HL-60/S4 treated with retinoic acid at 250 ng/mL for 4 days and 3 days (cell line): ENCODE results near the gene DBNL.
"Not testable (repeated sequence)": the region's sequence is repeated elsewhere in the genome, so short reads cannot be mapped to it uniquely, and the experiment has no call there.

Experiments used
- in situ Hi-C: fragments of 300-500 bp; cut with MboI; formaldehyde crosslinking; loops from 2 replicates; pipeline ENCODE4 v1.7.0; 2022; ENCODE audit warnings: low sequenced_read_pairs

Gene DBNL

GRCh38 chr7:44044315-44045225 lies at the start of gene DBNL:
Gene DBNL (plus strand): TSS chr7:44044702. CDS start chr7:44044738, 36 bp downstream.
- in situ Hi-C loops = no loop called here

GRCh38 chr7:43997532-43997931 lies 47.0 kb upstream of the DBNL start, which contains the start of gene SPDYE1:
Gene SPDYE1 (plus strand): TSS chr7:43997897. CDS start chr7:43999950, 2,053 bp downstream.
- in situ Hi-C loops = not testable (repeated sequence)

GRCh38 chr7:44012081-44012480 lies 32.4 kb upstream of the DBNL start:
- in situ Hi-C loops = not testable (repeated sequence)

GRCh38 chr7:44015090-44015489 lies 29.4 kb upstream of the DBNL start:
- in situ Hi-C loops = not testable (repeated sequence)

- in situ Hi-C loops = not testable (repeated sequence)
These were observed 25.4 kb upstream of the DBNL start for GRCh38 chr7:44018857-44019807.

GRCh38 chr7:44019825-44020224 lies 24.7 kb upstream of the DBNL start:
- in situ Hi-C loops = not testable (repeated sequence)

- in situ Hi-C loops = not testable (repeated sequence)
These were observed 22.4 kb upstream of the DBNL start for GRCh38 chr7:44022069-44022468.

- in situ Hi-C loops = not testable (repeated sequence)
These were observed 21.6 kb upstream of the DBNL start for GRCh38 chr7:44022796-44023467.

GRCh38 chr7:44029433-44029832 lies 15.1 kb upstream of the DBNL start:
- in situ Hi-C loops = not testable (repeated sequence)

GRCh38 chr7:44030029-44030428 lies 14.5 kb upstream of the DBNL start:
- in situ Hi-C loops = not testable (repeated sequence)

GRCh38 chr7:44031319-44031718 lies 13.2 kb upstream of the DBNL start:
- in situ Hi-C loops = not testable (repeated sequence)

- in situ Hi-C loops = not testable (repeated sequence)
These were observed 12.5 kb upstream of the DBNL start for GRCh38 chr7:44032031-44032430.

- in situ Hi-C loops = not testable (repeated sequence)
These were observed 10.3 kb upstream of the DBNL start for GRCh38 chr7:44033971-44034844.

GRCh38 chr7:44036364-44036763 lies 8.1 kb upstream of the DBNL start:
- in situ Hi-C loops = not testable (repeated sequence)

- in situ Hi-C loops = not testable (repeated sequence)
These were observed 6.6 kb upstream of the DBNL start for GRCh38 chr7:44037951-44038350.

GRCh38 chr7:44038553-44038952 lies 5.9 kb upstream of the DBNL start:
- in situ Hi-C loops = not testable (repeated sequence)

- in situ Hi-C loops = not testable (repeated sequence)
These were observed 5.4 kb upstream of the DBNL start for GRCh38 chr7:44038961-44039558.

- in situ Hi-C loops = not testable (repeated sequence)
These were observed 4.6 kb upstream of the DBNL start for GRCh38 chr7:44039800-44040492.

GRCh38 chr7:44040493-44040891 lies 4.0 kb upstream of the DBNL start:
- in situ Hi-C loops = not testable (repeated sequence)
